ENCODE measurements around the gene FZD10. TPM values are rescaled to one million over a fixed set of nuclear protein-coding genes. Genes with fewer than 3 reads are reported as not detected.

Gene FZD10
- polyA plus RNA-seq, 1 donor, result 17.3 TPM

DNA sequence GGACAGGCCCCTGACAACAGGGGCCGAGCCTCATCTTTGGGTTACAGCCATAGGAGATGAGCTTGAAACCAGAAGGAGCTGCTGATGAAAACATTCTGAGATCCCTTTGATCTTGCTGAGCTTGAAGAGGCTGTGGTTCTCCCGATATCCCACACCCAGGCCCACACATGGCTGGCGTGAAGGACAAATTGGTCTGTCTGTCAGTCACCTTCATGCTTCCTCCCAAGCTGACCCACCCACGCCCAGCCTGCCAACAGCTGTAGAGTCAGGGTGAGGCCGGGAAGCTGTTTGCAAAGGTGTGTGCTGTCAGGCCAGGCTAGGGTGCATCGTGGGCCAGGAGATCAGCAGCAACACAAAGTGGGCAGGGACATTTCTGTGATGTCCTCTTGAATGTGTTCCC, 43.2 kb downstream of the FZD10 start:
- DNase-seq (ENCODE audit: low read depth), result no peak

DNA sequence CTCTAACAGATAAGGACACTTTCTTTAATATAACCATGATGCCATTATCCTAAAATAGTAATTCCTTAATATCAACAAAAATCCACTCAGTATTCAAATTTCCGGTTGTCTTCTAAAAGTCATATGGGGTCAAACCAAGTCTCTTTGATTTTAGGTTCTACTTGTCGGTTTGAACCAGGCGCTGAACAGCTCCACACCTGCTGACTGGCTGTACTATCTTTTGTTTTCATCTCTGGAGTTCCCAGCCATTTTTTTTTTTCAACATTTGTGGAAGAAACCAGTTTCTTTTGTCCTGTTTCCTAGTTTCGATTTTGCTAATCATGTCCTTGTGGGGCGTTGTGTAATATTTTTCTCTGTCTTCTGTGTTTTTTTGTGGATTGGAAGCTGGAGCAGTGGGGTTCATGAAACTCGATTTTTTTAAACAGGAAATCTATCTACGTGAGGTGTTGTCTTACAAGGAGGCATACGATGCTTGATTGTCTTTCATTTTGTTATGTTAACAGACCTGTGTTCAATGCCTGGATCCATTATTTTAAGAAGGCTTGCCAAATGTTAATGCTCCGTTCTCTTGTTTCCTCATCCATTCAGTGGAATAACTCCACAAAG, 50.2 kb downstream of the FZD10 start:
- no peak for DNase-seq (ENCODE audit: low read depth)

GRCh38 chr12:130213249-130213648, 51.0 kb downstream of the FZD10 start:
- DNase-seq (ENCODE audit: low read depth), result no peak

DNA sequence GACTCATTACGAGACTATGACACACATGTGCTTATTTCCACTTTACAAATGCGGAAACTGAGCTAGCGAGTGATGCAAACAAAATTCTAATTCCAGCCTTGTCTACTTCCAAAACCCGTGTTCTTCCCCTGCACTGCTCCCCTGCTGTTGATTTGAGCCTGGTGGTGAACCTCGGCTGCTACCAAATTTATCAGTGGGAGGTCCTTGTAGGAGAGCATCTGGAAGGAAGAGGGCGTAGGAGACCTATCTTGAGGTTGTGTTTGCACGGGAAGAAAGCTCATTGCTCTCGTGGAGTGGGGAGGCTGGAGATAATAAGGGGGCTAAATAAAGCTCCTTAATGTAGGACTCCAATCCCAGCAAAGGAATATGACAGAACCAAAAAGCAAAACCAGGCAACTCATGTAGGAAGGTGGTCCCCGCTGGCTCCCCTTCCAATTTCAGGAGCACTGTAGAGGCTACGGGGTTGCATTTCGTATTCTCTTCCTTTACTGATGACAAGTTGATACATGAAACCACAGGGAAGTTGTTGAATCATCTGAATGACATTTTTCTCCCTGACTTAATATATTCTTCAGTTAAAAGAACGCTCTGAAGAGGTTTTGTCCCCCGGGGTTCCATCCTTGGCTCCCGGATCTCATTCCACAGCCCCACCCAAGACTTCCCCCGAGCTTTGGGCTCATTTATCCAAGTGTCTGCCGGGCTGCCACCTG, 52.6 kb downstream of the FZD10 start:
- DNase-seq (ENCODE audit: low read depth), result no peak

Other genes starting within 250 kb of the FZD10 start
- gene PIWIL1, start 175.4 kb downstream of the FZD10 start, polyA plus RNA-seq (ENCODE audit: insufficient read length), result 0.08 TPM

Data from forelimb muscle (tissue), 1 donor.